Natural killer cell (primary cell): ENCODE results near the gene CIAO2B. TPM values are rescaled to one million over a fixed set of nuclear protein-coding genes. Genes with fewer than 3 reads are reported as not detected.

Experiments used
- ATAC-seq, 3 donors: fragments of 150-1000 bp in 2 of 3; fragments of 200-7000 bp in 1 of 3; cut with Tn5 transposase; 1 replicate in 1 of 3; 2 replicates in 2 of 3; pipeline ENCODE4 v1.10.0; 2021; ENCODE audit warnings: mild to moderate bottlenecking in 2 of 3, moderate library complexity in 2 of 3
- DNase-seq, 2 donors: peaks; one replicate each; pipeline versions ENCODE4 v3.0.0 to v3.0.0-alpha.2; 2013 to 2021; ENCODE audit warnings: mixed read lengths in 1 of 2
- H3K27ac ChIP-seq: one replicate; pipeline ENCODE4 v1.5.1; 2013; ENCODE audit warnings: mild to moderate bottlenecking, low read length
- H3K27me3 ChIP-seq: one replicate; pipeline ENCODE4 v1.6.1; 2013; ENCODE audit warnings: low read length; ENCODE audit not compliant: control insufficient read depth, insufficient read depth
- H3K36me3 ChIP-seq: one replicate; pipeline ENCODE4 v1.6.1; 2013; ENCODE audit warnings: low read length; ENCODE audit not compliant: control insufficient read depth, insufficient read depth
- H3K4me1 ChIP-seq: one replicate; pipeline ENCODE4 v1.6.1; 2013; ENCODE audit warnings: low read length; ENCODE audit not compliant: control insufficient read depth, insufficient read depth
- H3K4me3 ChIP-seq: one replicate; pipeline ENCODE4 v1.5.1; 2013; ENCODE audit warnings: low read length
- H3K9me3 ChIP-seq: one replicate; pipeline ENCODE4 v1.6.1; 2013; ENCODE audit warnings: low read length; ENCODE audit not compliant: control insufficient read depth, insufficient read depth
- H3K27ac Mint-ChIP-seq, 2 donors: one replicate each; pipeline ENCODE4 v1.8.0; 2022; ENCODE audit warnings: mild to moderate bottlenecking in 2 of 2, mixed read lengths in 2 of 2, moderate library complexity in 1 of 2
- H3K27me3 Mint-ChIP-seq, 2 donors: one replicate each; pipeline ENCODE4 v1.8.0; 2022; ENCODE audit warnings: low read depth in 2 of 2, mixed read lengths in 2 of 2
- H3K36me3 Mint-ChIP-seq: one replicate; pipeline ENCODE4 v1.8.0; 2022; ENCODE audit warnings: mixed read lengths
- H3K4me1 Mint-ChIP-seq, 2 donors: one replicate each; pipeline ENCODE4 v1.8.0; 2022; ENCODE audit warnings: mixed read lengths in 2 of 2
- H3K4me3 Mint-ChIP-seq: one replicate; pipeline ENCODE4 v1.8.0; 2022; ENCODE audit warnings: mild to moderate bottlenecking, moderate library complexity, mixed read lengths
- H3K9me3 Mint-ChIP-seq, 2 donors: one replicate each; pipeline ENCODE4 v1.8.0; 2022; ENCODE audit warnings: mixed read lengths in 2 of 2
- CTCF ChIP-seq: fragments of 200-600 bp; IDR thresholded peaks from one replicate; pipeline ENCODE4 v1.8.0; 2022; ENCODE audit warnings: antibody characterized with exemption
- WGBS: methylation state at CpG from one replicate; pipeline ENCODE4 v1.1.7; 2013; ENCODE audit warnings: missing lambda C conversion rate; ENCODE audit not compliant: insufficient coverage; 5-methylcytosine and 5-hydroxymethylcytosine counted together
- intact Hi-C: fragments of 100-400 bp; cut with micrococcal nuclease; formaldehyde crosslinking; loops from one replicate; pipeline ENCODE4 v1.14.2; 2022
- total RNA-seq, 4 donors: library from RNA; stranded (reverse); fragments of 120-200 nt in 1 of 4; gene quantifications; one replicate each; pipeline versions ENCODE4 v1.2.3 to v1.2.4, GENCODE V29; 2013 to 2022

The CIAO2B gene
- total RNA-seq, 3 donors from 2014 or later (not counting 1 experiment from before 2014, with no cell fraction given) = 57.2 to 62.8 (median 60.0) TPM

DNA sequence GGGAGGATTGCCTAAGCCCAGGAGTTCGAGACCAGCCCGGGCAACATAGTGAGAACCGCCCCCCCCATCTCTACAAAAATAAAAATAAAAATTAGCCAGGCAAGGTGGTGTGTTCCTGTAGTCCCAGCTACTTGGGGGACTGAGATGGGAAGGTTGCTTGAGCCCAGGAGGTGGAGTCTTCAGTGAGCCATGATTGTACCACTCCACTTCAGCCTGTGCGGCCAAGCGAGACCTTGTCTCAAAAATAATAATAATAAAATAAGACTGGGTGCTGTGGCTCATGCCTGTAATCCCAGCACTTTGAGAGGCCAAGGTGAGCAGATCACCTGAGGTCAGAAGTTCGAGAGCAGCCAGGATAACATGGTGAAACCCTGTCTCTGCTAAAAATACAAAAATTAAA, 42.4 kb downstream of the CIAO2B start:
- DNase-seq (no peak), ATAC-seq (no peak)
- no peak overlapping the region for H3K27ac Mint-ChIP-seq
- H3K4me3 Mint-ChIP-seq = no peak overlapping the region
- H3K9me3 Mint-ChIP-seq = no peaks in the 10 kb centered on the region
- peaks cover 10% of the 10 kb centered on the region for H3K36me3 ChIP-seq
- no peak for TF ChIP-seq CTCF
- peaks cover 10 to 38% of the 10 kb centered on the region in 2 donors for H3K4me1 Mint-ChIP-seq
- H3K27me3 Mint-ChIP-seq = no peaks in the 10 kb centered on the region
- peaks cover 2% of the 10 kb centered on the region for H3K4me1 ChIP-seq
- no peaks in the 10 kb centered on the region for H3K36me3 Mint-ChIP-seq
- no peak overlapping the region for H3K27ac ChIP-seq
- WGBS = 100% methylated on average over 2 of the region's 6 CpGs
- intact Hi-C loops = no loop called here
- no peaks in the 10 kb centered on the region for H3K27me3 ChIP-seq
- no peaks in the 10 kb centered on the region for H3K9me3 ChIP-seq
- no peak overlapping the region for H3K4me3 ChIP-seq

GRCh38 chr16:66891360-66891759, 42.8 kb downstream of the CIAO2B start:
- ATAC-seq (no peak), DNase-seq (no peak)
- Mint-ChIP-seq H3K36me3 (no peaks in the 10 kb centered on the region), H3K27ac (no peak overlapping the region), H3K27me3 (no peaks in the 10 kb centered on the region), H3K4me1 (peaks cover 10 to 41% of the 10 kb centered on the region in 2 donors), H3K4me3 (no peak overlapping the region), H3K9me3 (no peaks in the 10 kb centered on the region)
- intact Hi-C loops = no loop called here
- H3K36me3 ChIP-seq = peaks cover 12% of the 10 kb centered on the region
- H3K4me3 ChIP-seq = no peak overlapping the region
- no peaks in the 10 kb centered on the region for H3K27me3 ChIP-seq
- H3K4me1 ChIP-seq = peaks cover 2% of the 10 kb centered on the region
- H3K27ac ChIP-seq = no peak overlapping the region
- WGBS = 100% methylated on average over 4 of the region's 4 CpGs
- TF ChIP-seq CTCF = no peak
- H3K9me3 ChIP-seq = no peaks in the 10 kb centered on the region

GRCh38 chr16:66890799-66891198, 43.4 kb downstream of the CIAO2B start:
- intact Hi-C loops = no loop called here
- no peaks in the 10 kb centered on the region for H3K9me3 ChIP-seq
- 85% methylated on average over 1 of the region's 2 CpGs for WGBS
- H3K27ac Mint-ChIP-seq = no peak overlapping the region
- no peaks in the 10 kb centered on the region for H3K36me3 Mint-ChIP-seq
- TF ChIP-seq CTCF = no peak
- peaks cover 10 to 38% of the 10 kb centered on the region in 2 donors for H3K4me1 Mint-ChIP-seq
- peaks cover 17% of the 10 kb centered on the region for H3K36me3 ChIP-seq
- H3K4me3 Mint-ChIP-seq = no peak overlapping the region
- no peak overlapping the region for H3K4me3 ChIP-seq
- H3K9me3 Mint-ChIP-seq = no peaks in the 10 kb centered on the region
- H3K27ac ChIP-seq = no peak overlapping the region
- H3K27me3 Mint-ChIP-seq = no peaks in the 10 kb centered on the region
- H3K4me1 ChIP-seq = peaks cover 2% of the 10 kb centered on the region
- ATAC-seq (no peak), DNase-seq (no peak)
- no peaks in the 10 kb centered on the region for H3K27me3 ChIP-seq

GRCh38 chr16:66889622-66890021, 44.6 kb downstream of the CIAO2B start:
- WGBS = 72% methylated on average over 2 of the region's 4 CpGs
- Mint-ChIP-seq H3K4me1 (peaks cover 10 to 36% of the 10 kb centered on the region in 2 donors), H3K27me3 (no peaks in the 10 kb centered on the region), H3K4me3 (no peak overlapping the region), H3K9me3 (no peaks in the 10 kb centered on the region), H3K36me3 (no peaks in the 10 kb centered on the region), H3K27ac (peak overlapping the region in 1 of 2 donors; percentile 18)
- TF ChIP-seq CTCF = no peak
- no peaks in the 10 kb centered on the region for H3K27me3 ChIP-seq
- no peak overlapping the region for H3K4me3 ChIP-seq
- intact Hi-C loops = no loop called here
- no peaks in the 10 kb centered on the region for H3K4me1 ChIP-seq
- no peaks in the 10 kb centered on the region for H3K9me3 ChIP-seq
- DNase-seq = no peak
- H3K27ac ChIP-seq = no peak overlapping the region
- ATAC-seq = no peak
- peaks cover 29% of the 10 kb centered on the region for H3K36me3 ChIP-seq
